Measurements from ENCODE around the gene SLC2A6. TPM values are rescaled to one million over a fixed set of nuclear protein-coding genes. Genes with fewer than 3 reads are reported as not detected.

Gene SLC2A6, protein sequence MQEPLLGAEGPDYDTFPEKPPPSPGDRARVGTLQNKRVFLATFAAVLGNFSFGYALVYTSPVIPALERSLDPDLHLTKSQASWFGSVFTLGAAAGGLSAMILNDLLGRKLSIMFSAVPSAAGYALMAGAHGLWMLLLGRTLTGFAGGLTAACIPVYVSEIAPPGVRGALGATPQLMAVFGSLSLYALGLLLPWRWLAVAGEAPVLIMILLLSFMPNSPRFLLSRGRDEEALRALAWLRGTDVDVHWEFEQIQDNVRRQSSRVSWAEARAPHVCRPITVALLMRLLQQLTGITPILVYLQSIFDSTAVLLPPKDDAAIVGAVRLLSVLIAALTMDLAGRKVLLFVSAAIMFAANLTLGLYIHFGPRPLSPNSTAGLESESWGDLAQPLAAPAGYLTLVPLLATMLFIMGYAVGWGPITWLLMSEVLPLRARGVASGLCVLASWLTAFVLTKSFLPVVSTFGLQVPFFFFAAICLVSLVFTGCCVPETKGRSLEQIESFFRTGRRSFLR
- total RNA-seq (2021; ENCODE audit: unreplicated experiment): 10.7 TPM
- 4.8 and 5.0 TPM in 2 replicates for polyA plus RNA-seq (2012)
- percentile 44 among the genes with signal in this experiment for Bru-seq, nascent RNA
- BruChase-seq, experiment 1, labeled RNA remaining after a 6-hour chase: percentile 45 among the genes with signal in this experiment
- percentile 43 among the genes with signal in this experiment for BruChase-seq, experiment 2, labeled RNA remaining after a 2-hour chase
- long read RNA-seq, transcript SLC2A6-202 (10 exons, 2,528 nt): major isoform, 7 of 40 reads
- long read RNA-seq, partial matches to known transcripts: 9 of 40 reads
- long read RNA-seq, other reads (novel, unspliced or antisense): 20 of 40 reads

DNA sequence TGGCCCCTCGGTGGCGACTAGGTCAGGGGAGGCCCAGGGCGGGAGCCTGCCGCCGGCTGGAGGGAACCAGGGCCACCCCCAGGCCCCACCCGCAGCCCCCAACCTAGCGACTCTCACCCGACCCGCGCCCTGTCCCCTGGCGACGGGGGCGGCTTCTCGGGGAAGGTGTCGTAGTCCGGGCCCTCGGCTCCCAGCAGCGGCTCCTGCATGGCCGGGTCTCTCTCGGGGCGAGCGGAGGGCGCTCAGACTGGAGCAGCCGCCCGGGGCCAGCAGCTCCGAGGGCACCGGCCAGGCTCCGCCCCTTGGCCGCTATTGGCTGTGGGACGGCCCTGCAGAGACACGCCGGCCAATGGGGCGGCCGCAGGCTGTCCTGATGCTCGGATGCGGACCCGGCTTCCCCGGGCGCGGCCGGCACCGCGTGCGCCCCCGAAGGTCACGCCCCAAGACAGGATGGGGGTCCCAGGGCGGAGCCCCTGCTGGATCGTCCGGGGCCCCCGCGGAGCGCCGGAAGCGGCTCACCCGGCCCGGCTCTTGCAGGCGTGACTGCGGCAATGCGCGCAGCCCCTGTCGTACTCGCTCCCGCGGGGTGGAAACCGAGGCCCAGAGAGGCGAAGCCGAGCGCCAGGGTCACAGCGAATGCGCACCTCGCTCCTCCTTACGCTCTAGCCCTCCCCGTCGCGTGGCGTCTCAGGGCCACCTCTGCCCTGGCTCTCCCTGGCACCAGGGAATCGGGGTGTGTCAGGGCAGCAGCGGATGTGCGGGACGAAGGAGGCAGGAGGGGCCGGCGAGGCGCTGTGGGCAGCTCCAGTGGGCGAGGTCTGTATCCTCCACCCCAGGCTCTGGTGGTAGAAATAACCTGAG, at the start of gene SLC2A6:
Gene SLC2A6 (minus strand): TSS at position 249 of the 861 bp plus-strand sequence. CDS start 40 bp downstream, at position 209.
- Histone ChIP-seq H3K27ac (ENCODE audit: low read depth, low read length) (peak within 1 kb of the TSS; percentile 59; the same call in 1 of the 2 replicates), H3K9ac (ENCODE audit: low read length) (peak within 1 kb of the TSS; percentile 75), H3K4me3 (replicated peaks in 1 of 2; ENCODE audit: low read depth in 1 of 2, low read length in 2 of 2) (peak within 1 kb of the TSS; percentile 68 to 83), H3K36me3 (ENCODE audit: control insufficient read depth in 1 of 2, insufficient read depth in 2 of 2, low read length in 2 of 2) (no peaks in the 10 kb centered on the region), H3K4me2 (ENCODE audit: low read length) (peak within 1 kb of the TSS; percentile 98), H3K27me3 (ENCODE audit: insufficient read depth, low read length) (no peaks in the 10 kb centered on the region), H3K9me2 (ENCODE audit: insufficient read depth) (no peaks in the 10 kb centered on the region), H3K4me1 (ENCODE audit: control insufficient read depth in 1 of 2, insufficient read depth in 2 of 2, low read length in 2 of 2) (peaks cover 13 to 21% of the 10 kb centered on the region in 2 experiments; a peak in 3 of 4 replicates), H4K20me1 (ENCODE audit: insufficient read depth) (no peaks in the 10 kb centered on the region), H3K79me2 (ENCODE audit: insufficient read depth, low read length) (peaks cover 6% of the 10 kb centered on the region; the same call in 1 of the 2 replicates), H3K9me3 (ENCODE audit: control insufficient read depth in 1 of 2, insufficient read depth in 1 of 2, low read depth in 1 of 2, low read length in 2 of 2) (no peaks in the 10 kb centered on the region), H2AFZ (ENCODE audit: low read depth, low read length, poor library complexity, severe bottlenecking) (peak within 1 kb of the TSS; percentile 40)
- ChIA-PET CTCF (interaction anchor here (0.9 kb wide), 2 partner anchors 82 to 293 kb away, joined by 3 to 4 read pairs; no protein-coding TSS in a partner anchor), RAD21 (ENCODE audit: low non-redundant PET in 1 of 2, low total read pairs in 2 of 2, uncharacterized antibody in 2 of 2, unreplicated experiment in 2 of 2) (interaction anchor here in 1 of 2 experiments (0.6 kb wide), 1 partner anchor 29 kb away, joined by 4 read pairs; no protein-coding TSS in a partner anchor), POLR2A (interaction anchor here (1.0 kb wide), 1 partner anchor 102 kb away, joined by 3 read pairs; no protein-coding TSS in a partner anchor)
- TF ChIP-seq POLR2AphosphoS5 (IDR thresholded peaks at IDR 0.05; ENCODE audit: low read depth, low read length) (peak; percentile 85), FOSL1 (IDR thresholded peaks at IDR 0.05; ENCODE audit: low read depth) (no peak), SP1 (IDR thresholded peaks at IDR 0.05; ENCODE audit: low read depth) (peak; percentile 19; the same call in 1 of the 2 replicates), SIN3A (IDR thresholded peaks at IDR 0.05; ENCODE audit: low read depth) (peak; percentile 64; the same call in 1 of the 2 replicates), ZFX (IDR thresholded peaks at IDR 0.05) (peak; percentile 66; the same call in 1 of the 2 replicates), YY1 (IDR thresholded peaks at IDR 0.05; ENCODE audit: extremely low read depth, insufficient replicate concordance, low read depth, low read length) (no peak), EZH2 (IDR thresholded peaks at IDR 0.05) (no peak), POLR2A (IDR thresholded peaks at IDR 0.05; ENCODE audit: borderline replicate concordance, extremely low read depth, insufficient read depth, insufficient read length) (peak; percentile 54), CEBPB (IDR thresholded peaks at IDR 0.05; ENCODE audit: low read depth) (no peak), ELF1 (IDR thresholded peaks at IDR 0.05; ENCODE audit: borderline replicate concordance, low read depth) (no peak), TCF7L2 (IDR thresholded peaks at IDR 0.05; ENCODE audit: borderline replicate concordance, extremely low read depth, insufficient read depth, insufficient read length) (no peak), ZNF274 (IDR thresholded peaks at IDR 0.05; ENCODE audit: low read depth, low read length) (no peak), SRF (IDR thresholded peaks at IDR 0.05; ENCODE audit: low read depth) (no peak)
- TF ChIP-seq, protein P1, sequence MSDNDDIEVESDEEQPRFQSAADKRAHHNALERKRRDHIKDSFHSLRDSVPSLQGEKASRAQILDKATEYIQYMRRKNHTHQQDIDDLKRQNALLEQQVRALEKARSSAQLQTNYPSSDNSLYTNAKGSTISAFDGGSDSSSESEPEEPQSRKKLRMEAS (IDR thresholded peaks at IDR 0.05): peak; percentile 79
- TF ChIP-seq, protein P2, sequence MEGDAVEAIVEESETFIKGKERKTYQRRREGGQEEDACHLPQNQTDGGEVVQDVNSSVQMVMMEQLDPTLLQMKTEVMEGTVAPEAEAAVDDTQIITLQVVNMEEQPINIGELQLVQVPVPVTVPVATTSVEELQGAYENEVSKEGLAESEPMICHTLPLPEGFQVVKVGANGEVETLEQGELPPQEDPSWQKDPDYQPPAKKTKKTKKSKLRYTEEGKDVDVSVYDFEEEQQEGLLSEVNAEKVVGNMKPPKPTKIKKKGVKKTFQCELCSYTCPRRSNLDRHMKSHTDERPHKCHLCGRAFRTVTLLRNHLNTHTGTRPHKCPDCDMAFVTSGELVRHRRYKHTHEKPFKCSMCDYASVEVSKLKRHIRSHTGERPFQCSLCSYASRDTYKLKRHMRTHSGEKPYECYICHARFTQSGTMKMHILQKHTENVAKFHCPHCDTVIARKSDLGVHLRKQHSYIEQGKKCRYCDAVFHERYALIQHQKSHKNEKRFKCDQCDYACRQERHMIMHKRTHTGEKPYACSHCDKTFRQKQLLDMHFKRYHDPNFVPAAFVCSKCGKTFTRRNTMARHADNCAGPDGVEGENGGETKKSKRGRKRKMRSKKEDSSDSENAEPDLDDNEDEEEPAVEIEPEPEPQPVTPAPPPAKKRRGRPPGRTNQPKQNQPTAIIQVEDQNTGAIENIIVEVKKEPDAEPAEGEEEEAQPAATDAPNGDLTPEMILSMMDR (IDR thresholded peaks at IDR 0.05 in 2 of 3, conservative IDR thresholded peaks at IDR 0.05 in 1 of 3; ENCODE audit: borderline replicate concordance in 1 of 3, insufficient read depth in 1 of 3, low read depth in 2 of 3, low read length in 2 of 3): no peak
- TF ChIP-seq, protein P3, sequence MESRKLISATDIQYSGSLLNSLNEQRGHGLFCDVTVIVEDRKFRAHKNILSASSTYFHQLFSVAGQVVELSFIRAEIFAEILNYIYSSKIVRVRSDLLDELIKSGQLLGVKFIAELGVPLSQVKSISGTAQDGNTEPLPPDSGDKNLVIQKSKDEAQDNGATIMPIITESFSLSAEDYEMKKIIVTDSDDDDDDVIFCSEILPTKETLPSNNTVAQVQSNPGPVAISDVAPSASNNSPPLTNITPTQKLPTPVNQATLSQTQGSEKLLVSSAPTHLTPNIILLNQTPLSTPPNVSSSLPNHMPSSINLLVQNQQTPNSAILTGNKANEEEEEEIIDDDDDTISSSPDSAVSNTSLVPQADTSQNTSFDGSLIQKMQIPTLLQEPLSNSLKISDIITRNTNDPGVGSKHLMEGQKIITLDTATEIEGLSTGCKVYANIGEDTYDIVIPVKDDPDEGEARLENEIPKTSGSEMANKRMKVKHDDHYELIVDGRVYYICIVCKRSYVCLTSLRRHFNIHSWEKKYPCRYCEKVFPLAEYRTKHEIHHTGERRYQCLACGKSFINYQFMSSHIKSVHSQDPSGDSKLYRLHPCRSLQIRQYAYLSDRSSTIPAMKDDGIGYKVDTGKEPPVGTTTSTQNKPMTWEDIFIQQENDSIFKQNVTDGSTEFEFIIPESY (IDR thresholded peaks at IDR 0.05; ENCODE audit: extremely low read depth, insufficient replicate concordance, low read length): no peak
- intact Hi-C loops (cut with micrococcal nuclease): no loop called here
- ATAC-seq: peak; percentile 99
- DNase-seq (ENCODE audit: low read depth, low spot score): no peak
- BruUV-seq (replicated peaks): no TSS peak

Data from HCT116 (cell line).